ENCODE data around the gene WASF3. TPM values are rescaled to one million over a fixed set of nuclear protein-coding genes. Genes with fewer than 3 reads are reported as not detected.

Gene WASF3
- total RNA-seq, 4 donors from 2014 or later: 34.8 to 101 (median 49.3) TPM

DNA sequence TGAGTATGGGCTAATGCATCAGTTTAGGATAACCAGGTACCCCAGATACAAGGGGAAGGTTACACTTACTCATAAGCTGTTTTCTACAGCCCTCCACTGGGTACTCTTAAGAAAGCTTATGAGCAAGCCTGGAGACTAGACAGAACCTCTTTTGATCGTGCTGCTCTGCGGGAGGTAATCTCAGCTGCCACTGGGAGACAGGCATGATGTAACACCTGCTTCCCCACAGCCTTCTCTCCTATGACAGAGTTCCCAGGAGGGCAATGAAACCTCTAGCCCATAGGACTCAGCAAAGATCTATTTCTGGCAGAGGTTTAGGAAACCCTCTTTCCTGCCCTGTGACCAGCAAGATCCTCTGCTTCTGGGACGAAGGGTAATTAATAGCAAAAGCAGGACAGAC lies 65.6 kb downstream of the WASF3 start:
- TF ChIP-seq CTCF (IDR thresholded peaks at IDR 0.05; ENCODE audit: low read depth): no peak

- TF ChIP-seq CTCF (IDR thresholded peaks at IDR 0.05; ENCODE audit: low read depth): no peak
Observed at GRCh38 chr13:26624572-26624971, 67.1 kb downstream of the WASF3 start.

DNA sequence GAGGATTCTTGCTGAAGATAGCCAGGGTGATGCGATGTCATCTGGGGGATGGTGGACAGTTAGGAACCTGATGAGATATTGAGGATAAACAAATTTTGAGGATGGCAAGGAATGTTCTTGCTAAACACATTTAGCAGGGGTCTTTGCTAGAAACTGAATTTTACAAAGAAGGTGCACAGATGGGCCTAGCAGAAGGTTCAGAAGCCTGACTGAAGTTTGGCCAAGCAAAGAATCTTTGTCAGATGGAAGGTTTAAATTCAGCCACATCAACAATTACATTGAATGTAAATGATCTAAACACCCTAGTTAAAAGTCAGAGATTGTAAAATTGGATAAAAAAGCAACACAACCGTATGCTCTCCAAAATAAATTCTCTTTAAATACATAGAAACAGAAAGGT lies 68.8 kb downstream of the WASF3 start:
- TF ChIP-seq CTCF (IDR thresholded peaks at IDR 0.05; ENCODE audit: low read depth): no peak

DNA sequence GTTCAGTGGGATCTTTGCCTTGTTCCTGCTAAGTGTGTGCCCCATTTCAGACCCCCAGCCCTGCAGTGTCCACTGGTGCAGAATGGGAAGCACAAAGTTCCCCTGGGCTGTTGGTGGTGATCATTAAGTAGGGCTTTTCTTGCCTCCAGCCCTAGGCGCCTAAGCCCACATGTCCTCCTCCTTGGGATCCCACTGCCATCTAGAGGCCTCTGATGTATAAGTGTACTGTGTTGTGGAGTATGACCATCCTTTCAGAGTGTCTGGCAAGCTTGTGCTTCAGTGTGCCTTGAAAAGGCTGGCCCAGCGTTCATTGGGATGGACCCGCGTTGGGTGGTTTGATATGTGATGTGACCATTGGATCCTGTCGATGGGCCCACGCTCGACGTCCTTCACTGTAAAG lies 71.2 kb downstream of the WASF3 start:
- TF ChIP-seq CTCF (IDR thresholded peaks at IDR 0.05; ENCODE audit: low read depth): no peak

DNA sequence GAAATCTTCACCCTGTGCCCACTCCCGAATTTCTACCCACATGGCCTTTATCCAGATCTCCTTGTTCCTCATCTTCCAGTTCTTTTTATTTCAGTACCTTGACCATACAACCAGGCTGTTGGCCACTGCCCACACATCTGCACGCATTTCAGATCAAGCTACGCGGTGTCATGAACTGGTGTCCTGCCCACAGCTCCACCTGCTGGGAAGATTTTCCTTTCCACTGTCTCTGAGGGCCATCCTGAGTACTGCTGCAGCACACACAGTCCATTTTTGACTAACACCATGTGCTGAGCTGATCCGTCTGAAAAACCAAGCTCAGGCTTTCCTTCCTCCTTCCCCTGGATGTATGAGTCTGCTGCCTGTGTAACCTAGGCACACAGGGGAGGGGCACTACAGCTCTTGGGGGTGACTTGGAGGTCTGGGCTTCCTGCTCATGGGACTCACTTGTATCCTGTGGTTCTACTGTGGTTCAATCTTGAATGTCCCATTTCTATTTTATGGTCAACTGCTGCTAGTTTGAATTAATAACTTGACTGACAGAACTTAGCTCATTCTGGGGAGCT lies 71.9 kb downstream of the WASF3 start:
- no peak for TF ChIP-seq CTCF (IDR thresholded peaks at IDR 0.05; ENCODE audit: low read depth)

DNA sequence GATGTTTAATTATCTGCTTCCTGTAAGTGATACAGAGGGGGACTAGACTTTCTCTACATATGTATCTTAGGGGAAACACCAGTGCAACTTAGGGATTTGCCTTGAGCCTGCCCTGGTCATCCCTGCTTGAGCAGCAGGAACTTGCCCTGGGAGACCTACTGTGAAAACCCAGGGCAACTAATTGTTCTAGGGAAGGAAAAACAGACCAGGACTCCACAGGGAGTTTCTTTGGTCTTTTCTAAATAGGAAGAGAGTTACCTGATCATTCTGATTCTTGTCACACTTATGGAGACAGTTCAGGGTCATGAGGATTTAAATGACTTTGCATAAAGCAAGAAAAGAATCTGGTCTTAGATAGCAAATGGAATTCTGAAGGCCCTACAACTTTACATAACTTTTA lies 89.1 kb downstream of the WASF3 start:
- TF ChIP-seq CTCF (IDR thresholded peaks at IDR 0.05; ENCODE audit: low read depth): no peak

DNA sequence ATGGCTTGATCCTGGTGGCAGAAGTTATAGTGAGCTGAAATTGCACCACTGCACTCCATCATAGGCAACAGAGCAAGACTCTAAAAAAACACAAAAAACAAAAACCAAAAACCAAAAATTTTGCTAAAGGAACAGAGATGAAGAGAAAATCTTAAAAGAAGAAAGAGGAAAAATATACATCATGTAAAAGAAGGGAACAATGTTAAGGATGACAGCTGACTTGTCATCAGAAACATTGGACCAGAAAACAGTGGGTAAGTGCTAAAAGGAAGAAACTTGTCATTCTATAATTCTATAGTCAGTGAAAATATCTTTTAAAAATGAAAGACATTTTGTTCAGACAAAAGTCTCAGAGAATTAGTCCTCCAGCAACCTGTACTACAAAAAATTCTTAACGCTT lies 93.8 kb downstream of the WASF3 start:
- no peak for TF ChIP-seq CTCF (IDR thresholded peaks at IDR 0.05; ENCODE audit: low read depth)
